ENCODE data around the gene RELA.
"Not testable (repeated sequence)": the region's sequence is repeated elsewhere in the genome, so short reads cannot be mapped to it uniquely, and the experiment has no call there.

RELA gene

DNA sequence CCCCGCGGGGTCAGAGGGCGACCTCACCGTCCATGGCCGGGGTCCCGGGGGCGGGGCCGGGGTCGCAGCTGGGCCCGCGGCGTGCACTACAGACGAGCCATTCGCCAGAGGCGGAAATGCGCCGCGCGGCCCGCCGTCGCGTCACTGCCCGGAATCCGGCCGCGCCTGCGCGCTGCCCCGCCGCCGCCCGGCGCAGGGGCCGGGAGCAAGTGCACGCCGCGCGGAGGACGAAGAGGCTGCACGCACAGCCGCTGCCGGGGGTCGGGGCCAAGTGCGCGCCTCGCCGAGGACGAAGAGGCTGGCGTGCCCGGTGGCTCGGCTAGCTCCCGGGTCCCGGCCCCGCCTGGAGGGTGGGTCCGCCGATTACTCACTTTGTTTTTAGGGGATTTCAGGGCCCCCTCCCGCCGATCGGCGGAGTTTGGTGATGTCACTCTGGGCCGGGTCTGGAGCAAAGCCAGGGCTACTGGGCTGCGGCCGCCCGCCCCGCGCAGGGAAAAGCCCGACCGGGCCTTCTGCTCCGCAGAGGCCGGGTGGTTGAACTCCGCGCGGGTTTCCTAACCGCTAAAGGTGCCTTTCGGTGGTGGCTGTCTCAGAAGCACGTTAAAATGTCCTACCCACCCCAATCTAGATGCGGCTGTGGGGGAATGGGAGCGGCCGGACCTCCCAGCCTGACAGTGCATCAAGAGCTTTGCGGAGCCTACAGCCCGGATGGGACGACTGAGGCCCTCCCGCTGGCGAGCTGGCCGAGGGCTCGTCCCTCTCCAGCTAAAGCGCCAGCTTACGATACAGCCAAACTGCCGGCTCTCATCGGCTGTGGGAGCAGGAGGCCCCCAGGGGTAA is at the start of gene RELA:
Gene RELA (minus strand): TSS at position 118 of the 840 bp plus-strand sequence. CDS start 84 bp downstream, at position 34.
- peak; percentile 89 for DNase-seq

DNA sequence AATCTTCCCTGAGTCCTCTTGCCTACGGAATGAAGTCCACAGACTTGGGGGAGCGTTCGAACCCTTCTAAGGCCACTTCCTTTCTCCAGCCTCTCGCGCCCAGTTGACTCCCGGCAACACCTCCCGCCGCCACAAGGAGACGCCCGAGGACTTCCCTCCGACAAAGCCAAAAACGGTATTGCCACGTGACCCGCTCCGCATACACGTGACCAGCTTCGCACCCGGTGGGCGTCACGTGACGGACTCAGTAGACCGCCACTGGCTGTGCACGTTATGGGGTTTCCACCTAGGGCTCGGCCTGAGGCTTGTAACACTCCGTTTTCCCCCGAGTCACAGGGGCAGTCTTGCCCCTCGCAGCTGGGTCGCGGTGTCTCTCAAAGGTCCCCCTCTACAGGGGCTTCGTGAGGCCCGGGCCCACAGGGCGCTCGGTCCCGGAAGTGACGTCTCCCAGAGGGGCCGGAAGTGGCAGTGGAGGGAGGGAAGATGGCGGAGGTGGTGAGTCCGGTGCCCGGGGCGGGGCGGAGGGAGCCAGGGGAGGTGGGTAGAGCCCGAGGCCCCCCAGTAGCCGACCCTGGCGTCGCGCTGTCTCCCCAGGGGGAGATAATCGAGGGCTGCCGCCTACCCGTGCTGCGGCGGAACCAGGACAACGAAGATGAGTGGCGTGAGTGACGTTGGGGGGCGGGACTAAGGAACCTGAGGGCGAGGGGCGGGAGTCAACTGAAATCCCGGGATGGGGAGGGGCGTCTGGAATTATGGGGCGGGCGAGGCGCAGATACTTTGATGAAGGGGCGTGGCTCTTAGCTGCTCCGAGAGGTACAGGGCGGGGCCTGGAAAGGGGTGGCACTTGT is 49.3 kb upstream of the RELA start, which contains the start of gene KAT5:
Gene KAT5 (plus strand): TSS at position 468 of the 848 bp plus-strand sequence. CDS start 16 bp downstream, at position 484.
- peak; percentile 99 for DNase-seq

DNA sequence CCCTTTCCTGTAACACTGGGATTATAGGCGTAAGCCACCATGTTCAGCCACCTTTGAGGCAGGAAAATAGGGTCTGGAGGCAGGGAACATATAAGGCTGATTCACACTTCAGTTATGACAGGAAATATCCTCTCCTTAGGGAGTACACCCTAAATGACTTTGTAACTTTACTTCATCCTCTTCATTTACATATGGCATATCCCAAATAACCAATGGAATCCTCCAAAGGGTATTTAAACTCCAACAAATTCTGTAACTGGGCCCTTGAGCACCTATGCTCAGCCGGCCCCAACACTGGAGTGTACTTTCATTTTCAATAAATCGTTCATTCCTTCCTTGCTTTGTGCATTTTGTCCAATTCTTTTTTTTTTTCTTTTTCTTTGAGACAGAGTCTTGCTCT is 47.7 kb upstream of the RELA start:
- DNase-seq, result no peak

DNA sequence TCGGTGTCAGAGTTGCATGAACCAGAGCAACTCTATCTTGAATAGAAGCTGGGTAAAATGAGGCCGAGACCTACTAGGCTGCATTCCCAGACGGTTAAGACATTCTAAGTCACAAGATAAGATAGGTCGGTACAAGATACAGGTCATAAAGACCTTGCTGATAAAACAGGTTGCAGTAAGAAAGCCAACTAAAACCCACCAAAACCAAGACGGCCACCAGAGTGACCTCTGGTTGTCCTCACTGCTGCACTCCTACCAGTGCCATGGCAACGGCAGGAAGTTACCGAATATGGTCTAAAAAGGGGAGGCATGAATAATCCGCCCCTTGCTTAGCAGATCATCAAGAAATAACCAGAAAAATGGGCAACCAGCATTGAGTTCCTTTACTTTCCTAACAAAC is 46.9 kb upstream of the RELA start:
- DNase-seq, result no peak

DNA sequence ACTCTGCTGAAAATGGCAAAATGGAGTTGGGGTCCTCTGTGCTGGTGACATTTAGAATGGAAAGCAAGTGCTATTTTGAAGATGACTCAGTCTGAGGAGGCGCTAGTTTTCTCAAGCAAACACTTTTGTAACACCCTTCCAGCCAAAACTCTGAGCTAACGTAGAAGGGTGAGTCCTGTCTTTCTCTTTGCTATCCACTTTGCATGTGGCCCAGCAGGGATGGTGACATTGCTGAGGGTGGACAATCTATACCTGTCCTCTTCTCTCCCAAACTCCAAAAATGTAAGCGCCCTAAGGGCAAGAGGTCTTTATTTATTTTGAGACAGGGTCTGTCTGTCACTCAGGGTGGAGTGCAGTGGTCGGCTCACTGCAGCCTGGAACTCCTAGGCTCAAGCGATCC is 45.7 kb upstream of the RELA start:
- DNase-seq, result no peak

DNA sequence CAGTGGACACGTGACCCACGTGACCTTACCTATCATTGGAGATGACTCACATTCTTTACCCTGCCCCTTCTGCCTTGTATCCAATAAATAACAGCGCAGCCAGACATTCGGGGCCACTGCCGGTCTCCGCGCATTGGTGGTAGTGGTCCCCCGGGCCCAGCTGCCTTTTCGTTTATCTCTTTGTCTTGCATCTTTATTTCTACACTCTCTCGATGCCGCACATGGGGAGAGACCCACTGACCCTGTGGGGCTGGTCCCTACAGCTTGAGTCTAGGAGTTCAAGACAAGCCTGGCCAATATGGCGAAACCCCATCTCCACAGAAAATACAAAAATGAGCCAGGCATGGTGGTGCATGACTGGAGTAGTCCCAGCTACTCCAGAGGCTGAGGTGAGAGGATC is 44.3 kb upstream of the RELA start:
- DNase-seq, result not testable (repeated sequence)

DNA sequence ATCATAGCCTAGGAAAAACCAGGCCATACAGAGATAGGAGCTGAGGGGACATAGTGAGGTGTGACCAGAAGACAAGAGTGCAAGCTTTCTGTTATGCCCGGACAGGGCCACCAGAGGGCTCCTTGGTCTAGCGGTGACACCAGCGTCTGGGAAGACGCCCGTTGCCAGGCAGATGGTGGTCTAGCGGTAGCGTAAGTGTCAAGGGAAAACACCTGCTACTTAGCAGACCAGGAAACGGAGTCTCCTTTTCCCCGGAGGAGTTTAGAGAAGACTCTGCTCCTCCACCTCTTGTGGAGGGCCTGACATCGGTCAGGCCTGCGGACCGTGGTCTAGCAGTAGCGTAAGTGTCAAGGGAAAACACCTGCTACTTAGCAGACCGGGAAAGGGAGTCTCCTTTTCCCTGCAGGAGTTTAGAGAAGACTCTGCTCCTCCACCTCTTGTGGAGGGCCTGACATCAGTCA is 43.6 kb upstream of the RELA start:
- peak; percentile 79 for DNase-seq

DNA sequence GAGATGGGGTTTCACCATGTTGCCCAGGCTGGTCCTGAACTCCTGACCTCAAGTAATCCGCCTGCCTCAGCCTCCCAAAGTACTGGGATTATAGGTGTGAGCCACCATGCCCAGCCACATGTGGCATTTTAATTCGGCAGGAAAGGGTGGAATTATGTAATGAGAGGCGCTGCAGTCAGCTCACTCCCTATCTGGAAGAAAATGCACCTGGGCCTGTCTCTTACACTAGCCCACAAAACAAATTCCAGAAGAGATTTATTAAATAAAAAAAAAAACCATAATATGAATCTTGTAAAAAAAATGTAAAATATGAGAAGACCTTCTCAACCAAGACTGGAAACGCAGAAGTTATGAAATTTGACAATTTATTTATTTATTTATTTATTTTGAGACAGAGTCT is 41.1 kb upstream of the RELA start:
- no peak for DNase-seq

DNA sequence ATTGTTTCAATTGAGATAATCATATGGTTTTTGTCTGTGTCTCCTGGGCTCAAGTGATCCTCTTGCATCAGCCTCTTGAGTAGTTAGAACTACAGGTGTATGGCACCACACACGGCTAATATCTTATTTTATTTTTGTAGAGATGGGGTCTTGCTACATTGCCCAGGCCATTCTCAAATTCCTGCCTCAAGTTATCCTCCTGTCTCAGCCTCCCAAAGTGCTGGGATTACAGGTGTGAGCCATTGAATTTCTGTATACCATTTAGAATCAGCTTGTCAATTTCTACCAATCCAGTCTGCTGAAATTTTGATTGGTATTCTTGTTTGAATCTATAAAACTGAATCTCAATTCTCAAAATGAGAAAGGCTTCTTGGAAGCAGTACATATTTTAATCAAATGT is 39.0 kb upstream of the RELA start:
- DNase-seq, result no peak

DNA sequence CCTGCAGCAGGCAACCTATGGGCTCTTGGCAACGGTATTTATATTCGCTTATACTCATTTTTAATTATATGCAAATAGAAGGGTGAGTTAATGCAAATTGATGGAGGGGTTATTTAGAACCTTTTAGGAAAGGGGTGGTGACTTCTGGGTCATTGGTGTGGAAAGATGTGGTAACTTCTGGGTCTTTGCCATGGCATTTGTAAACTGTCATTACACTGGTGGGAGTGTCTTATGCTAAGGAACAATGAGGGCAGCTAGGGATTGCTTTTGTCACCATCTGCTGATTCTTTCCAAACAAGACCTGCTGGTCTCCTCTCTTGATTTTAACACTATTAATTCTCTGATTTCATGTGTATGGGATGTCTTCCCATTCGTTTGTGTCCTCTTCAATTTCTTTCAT is 37.7 kb upstream of the RELA start:
- DNase-seq, result no peak

DNA sequence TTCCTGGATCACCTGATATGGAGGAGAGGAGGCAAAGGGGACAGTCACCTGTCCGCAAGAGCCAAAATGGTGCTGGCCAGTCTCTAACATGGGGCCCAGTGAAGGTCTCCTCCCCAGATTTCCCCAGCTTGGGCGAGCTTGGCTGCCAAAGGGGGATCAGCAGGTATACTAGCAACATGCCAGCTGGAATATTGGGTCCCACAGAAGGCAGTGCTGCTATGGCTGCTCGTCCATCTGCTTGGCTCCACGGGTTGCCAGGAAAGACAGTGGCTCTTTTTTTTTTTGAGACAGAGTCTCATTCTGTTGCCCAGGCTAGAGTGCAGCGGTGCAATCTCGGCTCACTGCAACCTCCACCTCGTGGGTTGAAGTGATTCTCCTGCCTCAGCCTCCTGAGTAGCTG is 36.6 kb upstream of the RELA start:
- DNase-seq, result no peak

DNA sequence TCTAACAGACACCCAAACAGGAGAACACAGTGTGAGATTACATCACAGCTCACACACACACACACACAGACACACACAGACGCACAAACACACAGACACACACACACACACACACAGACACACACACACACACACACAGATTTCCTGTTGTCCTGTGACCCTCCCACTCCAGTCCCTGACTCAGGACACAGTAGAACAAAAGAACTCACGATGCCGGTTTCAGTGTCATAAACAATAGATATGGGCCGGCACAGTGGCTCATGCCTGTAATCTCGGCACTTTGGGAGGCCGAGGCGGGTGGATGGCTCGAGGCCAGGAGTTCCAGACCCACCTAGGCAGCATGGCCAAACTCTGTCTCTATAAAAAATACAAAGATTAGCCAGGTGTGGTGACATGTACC is 35.5 kb upstream of the RELA start:
- no peak for DNase-seq

DNA sequence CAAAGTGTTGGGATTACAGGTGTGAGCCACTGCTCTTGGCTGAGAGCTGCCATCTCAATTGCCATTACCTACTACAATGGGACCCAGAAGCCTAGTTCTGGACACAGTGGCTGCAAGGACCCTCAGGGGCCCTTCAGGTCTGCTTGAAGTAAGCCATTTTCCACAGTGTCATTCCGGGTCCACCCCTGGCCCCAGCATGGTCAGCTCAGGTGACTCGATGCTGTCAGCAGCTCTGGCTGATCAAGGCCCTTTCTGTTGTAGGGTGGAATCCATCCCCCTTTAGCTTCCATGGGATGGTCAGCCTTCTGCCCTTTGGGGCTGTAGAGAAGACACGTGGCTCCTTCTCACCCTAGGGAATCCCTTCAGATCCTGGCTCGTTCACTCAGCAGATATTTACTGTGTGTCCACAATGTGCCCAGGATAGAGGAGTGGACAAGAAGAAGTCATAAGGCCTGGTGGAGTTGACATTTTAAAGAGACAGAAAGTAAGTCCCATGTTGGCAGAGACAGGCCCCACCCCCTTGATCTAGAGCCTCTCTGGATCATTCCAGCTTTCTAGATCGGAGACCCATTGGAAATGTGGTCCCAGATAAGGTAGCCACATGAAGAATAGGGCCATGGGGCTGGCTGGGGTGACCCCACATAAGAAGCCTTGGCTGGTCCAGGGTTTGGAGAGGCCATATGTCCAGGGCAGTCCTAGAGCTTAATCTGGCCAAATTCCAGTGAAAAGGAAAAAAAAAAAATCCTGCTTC is 34.3 kb upstream of the RELA start:
- no peak for DNase-seq

DNA sequence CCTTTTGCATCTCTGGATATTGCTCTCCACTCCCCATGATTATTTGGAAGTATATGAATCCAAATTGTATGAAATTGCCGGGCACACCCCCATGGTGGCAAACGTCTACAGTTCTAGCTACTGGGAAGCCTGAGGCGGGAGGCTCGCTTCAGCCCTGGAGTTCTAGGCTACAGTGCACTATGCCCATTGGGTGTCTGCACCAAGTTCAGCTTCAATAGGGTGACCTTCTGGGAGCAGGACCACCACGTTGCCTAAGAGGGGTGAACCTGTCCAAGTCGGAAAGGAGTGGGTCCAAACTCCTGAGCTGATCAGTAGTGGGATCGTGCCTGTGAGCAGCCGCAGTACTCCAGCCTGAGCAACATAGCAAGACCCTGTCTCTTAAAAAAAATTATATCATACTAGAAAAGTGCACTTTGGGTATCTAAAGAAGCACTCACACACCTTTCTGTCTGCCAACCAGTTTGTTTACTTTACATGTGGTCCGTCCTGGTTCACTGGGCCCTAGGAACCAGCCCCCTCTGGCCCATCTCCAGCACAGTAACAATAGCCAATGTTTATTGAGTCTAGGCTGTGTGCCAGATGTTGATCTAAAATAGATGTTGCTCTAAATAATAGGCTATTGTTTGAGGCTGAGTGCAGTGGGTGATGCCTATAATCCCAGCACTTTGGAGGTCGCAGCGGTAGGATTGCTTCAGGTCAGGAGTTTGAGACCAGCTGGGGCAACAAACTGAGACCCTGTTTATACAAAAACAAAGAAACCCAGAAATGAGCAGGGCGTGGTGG is 32.9 kb upstream of the RELA start:
- no peak for DNase-seq

DNA sequence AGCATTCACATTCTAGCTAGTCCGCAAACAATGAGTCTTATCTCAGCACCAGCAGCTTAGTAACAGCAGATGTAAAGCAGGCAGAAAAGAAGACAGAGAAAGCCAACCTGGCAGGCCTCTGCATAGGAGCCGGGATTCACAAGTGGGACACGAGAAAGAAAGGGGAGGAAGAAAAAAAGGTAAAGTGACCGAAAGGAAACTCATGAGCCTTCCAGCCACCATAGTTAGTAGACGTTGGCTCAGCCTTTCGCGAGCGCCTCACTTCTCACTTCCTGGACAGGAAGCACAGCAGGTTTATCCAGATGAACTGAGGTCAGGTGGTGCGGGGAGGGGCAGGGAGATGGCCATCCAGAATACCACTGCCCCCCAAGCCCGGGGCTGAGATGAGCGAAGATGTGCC is 29.7 kb upstream of the RELA start:
- no peak for DNase-seq

DNA sequence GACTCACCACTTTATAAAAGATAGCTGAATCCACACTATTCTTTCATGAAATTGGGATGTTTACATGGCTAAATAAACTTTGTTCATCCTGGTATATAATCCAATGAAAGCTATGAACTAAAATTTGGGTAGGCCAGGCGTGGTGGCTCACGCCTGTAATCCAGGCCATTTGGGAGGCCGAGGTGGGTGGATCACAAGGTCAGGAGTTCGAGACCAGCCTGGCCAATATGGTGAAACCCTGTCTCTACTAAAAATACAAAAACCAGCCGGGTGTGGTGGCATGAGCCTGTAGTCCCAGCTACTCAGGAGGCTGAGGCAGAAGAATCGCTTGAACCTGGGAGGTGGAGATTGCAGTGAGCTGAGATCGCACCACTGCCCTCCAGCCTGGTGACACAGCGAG is 29.1 kb upstream of the RELA start:
- not testable (repeated sequence) for DNase-seq

DNA sequence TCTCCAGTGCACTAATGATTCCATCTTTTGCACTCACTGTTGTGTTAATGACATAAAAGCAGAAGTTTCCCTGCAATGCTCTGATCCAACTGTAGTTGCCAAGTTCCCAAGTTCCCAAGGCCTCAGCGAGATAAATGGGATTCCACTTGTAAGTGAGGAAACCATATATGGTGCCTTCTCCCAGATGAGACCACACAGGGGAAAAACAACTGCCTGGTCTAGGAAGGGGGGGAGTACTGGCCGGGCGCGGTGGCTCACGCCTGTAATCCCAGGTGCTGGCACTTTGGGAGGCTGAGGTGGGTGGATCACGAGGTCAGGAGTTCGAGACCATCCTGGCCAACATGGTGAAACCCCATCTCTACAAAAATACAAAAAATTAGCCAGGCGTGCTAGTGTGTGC is 23.3 kb upstream of the RELA start:
- no peak for DNase-seq

DNA sequence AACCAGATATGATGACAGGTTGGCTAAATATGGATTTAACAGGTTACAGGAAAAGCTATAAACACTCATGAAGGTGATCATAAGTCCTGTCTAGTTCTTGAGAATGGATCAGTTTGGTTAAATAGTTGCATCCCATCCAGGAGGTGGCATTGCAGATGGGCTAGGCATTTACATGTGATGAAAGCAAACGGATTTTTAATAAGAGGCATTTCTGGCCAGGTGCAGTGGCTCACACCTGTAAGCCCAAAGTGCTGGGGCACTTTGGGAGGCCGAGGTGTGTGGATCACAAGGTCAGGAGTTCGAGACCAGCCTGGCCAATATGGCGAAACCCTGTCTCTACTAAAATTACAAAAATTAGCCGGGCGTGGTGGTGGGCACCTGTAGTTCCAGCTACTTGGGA is 20.8 kb upstream of the RELA start:
- DNase-seq, result not testable (repeated sequence)

DNA sequence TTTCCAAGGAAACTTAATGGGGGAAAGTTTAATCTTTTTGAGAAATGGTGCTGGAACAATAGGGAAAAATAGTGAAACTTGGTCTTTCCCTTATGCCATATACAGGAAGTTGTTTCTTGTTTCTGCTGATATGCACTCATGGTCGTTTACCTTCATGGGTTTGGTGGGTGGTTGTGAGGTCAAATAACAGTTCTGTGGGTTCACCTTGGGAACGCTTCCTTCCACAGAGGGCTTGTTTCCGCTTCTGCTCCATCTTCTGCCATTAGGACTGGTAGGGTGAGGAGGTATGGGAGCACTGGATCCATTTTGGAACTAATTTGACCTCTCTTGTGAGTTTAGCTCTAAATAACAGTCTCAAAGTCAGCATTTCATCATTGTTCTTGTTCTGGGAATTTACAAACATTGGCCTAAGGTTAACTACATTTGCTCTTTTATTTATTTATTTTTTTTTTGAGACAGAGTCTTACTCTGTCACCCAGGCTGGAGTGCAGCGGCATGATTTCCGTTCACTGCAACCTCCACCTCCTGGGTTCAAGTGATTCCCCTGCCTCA is 17.6 kb upstream of the RELA start:
- no peak for DNase-seq

DNA sequence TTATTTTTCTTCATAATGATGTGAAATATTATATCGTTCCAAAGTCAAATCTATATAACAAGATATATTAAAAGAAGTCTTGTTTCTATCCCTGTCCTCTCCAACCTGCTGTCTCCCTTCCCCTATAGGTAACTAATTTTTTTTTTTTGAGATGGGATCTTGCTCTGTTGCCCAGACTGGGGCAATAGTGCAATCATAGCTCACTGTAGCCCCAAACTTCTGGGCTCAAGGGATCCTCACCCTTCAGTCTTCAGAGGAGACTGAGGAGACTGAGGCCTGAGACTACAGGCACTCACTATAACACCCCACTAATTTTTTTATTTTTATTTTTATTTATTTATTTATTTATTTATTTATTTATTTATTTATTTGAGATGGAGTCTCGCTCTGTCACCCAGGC is 10.3 kb upstream of the RELA start:
- DNase-seq, result no peak

DNA sequence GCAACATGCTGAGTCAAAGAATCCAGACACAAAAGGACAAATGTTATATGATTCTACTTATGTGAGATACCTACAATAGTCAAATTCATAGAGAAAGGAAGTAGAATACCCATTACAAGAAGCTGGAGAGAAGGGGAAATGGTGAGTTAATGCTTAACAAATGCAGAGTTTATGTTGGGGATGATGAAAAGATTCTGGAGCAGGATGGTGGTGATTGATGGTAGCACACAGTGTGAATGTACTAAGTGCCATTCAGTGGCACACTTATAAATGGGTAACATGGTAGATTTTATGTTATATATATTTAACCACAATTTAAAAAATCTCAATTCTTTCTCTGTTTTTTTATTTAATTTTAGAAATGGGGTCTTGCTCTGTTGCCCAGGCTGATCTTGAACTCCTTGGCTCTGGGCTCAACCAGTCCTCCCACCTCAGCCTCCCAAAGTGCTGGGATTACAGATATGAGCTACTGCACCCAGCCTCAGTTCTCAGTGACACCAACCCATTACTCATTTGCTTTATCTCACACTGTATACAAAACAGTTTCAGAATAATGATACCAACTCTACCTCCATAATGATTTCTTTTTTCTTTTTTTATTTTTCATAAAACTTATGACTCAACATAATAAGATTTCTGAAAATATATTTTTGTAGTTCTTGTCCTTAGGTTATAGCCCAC is 9.6 kb upstream of the RELA start:
- no peak for DNase-seq
